ENCODE data around the gene CBLL1. TPM values are rescaled to one million over a fixed set of nuclear protein-coding genes. Genes with fewer than 3 reads are reported as not detected.

Gene CBLL1
- polyA plus RNA-seq, 10 donors: 14.4 to 24.2 (median 19.9) TPM

DNA sequence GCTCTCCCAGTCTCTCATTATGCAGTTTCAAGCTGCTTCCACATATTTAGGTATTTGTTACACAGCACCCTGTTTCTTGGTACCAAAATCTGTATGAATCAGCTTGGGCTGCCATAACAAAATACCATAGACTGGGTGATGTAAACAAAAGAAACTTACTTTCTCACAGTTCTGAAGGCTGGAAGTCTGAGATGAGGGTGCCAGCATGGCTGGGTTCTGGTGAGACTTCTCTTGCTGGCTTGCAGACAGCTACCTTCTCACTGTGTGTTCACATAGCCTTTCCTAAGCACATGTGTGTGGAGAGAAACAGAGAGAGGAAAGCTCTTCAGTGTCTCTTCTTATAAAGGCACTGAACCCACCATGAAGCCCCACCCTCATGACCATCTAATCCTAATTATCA, 15.7 kb upstream of the CBLL1 start:
- no peak for DNase-seq

GRCh38 chr7:107742678-107743566, 1.0 kb upstream of the CBLL1 start:
- peak in 1 of 3 donors; percentile 9 for DNase-seq

DNA sequence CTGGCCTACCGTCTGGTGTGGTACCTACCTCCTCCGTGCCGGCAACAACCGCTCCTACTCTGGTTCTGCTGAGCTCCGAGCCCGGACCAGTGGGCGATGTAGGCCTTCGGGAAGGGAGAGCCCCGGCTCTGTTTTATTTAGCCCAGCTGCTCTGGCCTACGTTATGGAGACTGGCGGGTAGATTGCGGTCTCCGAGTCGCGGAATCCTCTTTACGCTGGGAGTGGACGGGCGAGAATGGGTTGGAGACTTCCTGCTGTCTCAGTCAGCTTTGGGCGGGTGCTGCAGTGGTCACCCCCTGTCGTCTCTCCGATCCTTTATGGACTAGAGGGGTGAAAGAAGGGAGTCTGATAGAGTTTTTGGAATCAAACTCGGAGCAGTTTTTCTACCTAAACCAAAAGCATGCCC, 406 bp downstream of the CBLL1 start:
- no peak for DNase-seq

DNA sequence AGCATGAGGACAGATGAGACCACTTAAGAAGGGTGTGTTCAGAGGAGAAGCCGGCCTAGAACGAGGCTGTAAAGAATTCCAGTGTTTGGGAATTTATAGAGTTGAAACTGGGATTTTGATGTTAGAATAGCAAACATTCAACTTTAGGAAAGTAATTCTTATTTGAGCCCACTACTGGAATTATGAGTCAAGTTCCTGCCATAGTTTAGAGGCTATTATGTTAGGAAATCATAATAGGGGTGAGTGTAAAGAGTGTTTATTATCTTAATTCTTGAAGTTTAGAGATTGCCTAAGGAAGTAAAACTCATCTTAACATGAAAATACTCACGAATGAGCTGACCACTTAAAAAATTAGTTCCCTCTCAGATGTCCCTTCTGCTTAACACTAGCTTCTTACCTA, 2.1 kb downstream of the CBLL1 start:
- no peak for DNase-seq

- DNase-seq: no peak
Observed at GRCh38 chr7:107751113-107751512, 7.2 kb downstream of the CBLL1 start.

- no peak for DNase-seq
Observed at GRCh38 chr7:107754642-107755041, 10.7 kb downstream of the CBLL1 start.

DNA sequence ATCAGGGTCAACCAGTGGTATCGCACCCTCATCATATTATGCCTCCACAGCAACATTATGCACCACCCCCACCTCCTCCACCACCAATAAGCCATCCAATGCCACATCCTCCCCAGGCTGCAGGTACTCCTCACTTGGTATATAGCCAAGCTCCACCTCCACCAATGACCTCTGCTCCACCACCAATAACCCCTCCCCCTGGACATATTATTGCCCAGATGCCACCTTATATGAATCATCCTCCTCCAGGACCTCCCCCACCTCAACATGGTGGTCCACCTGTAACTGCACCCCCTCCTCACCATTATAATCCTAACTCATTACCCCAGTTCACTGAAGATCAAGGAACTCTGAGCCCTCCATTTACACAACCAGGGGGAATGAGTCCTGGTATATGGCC, 14.7 kb downstream of the CBLL1 start:
- no peak for DNase-seq

DNA sequence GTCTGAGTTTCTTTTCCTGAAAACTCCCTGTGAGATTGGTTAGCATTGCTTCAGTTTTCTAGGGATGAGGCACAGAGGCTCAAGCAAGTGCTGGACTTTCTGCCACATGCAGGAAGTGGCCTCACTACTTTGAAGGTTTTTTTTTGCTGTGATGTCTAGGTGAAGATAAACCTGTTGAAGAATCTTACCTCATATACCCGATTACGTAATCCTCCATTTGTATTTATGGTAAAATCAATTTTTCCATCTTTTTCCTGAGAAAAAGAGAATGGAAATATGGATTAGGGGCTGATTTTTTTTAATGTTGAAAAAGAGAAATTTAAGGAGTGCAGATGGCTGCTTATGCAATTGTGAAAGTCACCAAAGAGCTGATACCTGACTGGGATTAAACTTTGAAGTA, 23.4 kb downstream of the CBLL1 start:
- DNase-seq: no peak

DNA sequence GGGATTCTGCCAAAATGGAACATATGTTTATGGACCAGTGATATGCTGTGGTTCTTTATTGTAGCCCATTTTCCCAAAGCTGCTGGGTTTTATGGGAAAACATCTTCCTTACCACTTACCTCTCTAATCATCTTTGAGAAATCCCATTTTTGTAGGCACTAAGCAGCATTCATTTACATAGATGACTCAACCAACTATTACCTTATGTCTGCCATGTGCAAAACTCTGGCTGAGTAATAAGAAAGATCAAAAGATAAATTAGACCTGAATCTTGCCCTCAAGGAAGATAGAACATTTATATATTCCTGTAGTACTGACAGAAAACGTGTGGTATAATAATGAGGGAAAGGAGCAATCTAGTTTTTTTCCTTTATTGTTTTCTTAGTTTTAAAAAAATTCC, 24.3 kb downstream of the CBLL1 start:
- DNase-seq: no peak

DNA sequence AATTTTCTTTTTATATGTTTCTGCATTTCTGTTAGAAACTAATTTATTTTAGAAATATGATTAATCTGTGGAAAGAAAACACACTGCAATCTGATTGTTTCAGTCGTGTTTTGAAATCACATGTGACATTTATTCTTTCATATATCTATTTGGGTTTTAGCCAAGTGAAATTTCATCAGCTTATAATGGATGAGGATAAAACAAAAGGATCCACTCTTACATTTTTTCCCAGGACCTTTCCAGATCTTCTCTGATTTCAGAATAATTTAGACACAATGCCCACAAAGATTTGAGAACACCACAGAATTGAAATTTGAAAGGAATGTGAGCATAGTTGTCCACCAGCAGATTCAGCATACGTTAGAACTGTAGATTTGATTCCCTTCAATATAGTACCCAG, 29.1 kb downstream of the CBLL1 start:
- DNase-seq: no peak

- no peak for DNase-seq
Observed at GRCh38 chr7:107777702-107778101, 33.8 kb downstream of the CBLL1 start.

DNA sequence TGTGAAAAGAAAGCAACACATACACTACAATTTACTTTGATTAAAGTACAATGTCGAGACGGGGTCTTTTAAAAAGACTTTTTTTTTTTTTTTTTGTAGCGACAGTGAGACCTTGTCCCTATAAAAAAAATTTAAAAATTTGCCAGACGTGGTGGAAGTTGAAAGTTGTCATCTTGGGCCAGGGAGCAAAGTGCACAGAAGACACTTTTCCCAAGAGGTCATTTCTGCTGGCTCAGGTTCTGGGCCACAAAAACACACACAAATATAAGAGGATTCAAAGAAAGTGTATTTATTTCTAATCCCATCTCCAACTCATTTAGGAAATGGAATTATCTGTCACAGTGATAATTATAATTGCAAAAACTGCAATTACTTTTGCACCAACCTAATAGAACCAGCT, 34.3 kb downstream of the CBLL1 start:
- no peak for DNase-seq

- DNase-seq: peak in 1 of 3 donors; percentile 9
Observed at GRCh38 chr7:107779647-107780099, 35.7 kb downstream of the CBLL1 start.

DNA sequence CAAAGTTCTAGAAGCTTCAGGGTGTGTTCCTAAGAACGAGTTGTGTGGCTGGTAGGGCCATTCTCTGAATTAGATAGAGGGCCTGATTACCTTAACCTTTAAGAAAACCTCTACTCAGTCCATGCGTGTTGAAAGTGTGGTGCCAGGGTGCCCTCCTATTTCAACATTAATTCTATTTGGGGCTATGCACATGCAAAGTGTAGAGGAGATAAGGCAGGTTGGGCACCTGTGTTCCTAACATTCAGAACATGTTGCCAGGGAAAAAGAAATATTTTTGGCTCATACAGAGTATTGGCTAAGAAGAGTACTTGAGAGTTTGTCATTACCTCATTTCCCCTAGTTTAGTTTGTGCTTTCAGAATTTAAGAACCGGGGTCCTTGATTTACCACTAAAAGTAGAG, 38.4 kb downstream of the CBLL1 start:
- no peak for DNase-seq

DNA sequence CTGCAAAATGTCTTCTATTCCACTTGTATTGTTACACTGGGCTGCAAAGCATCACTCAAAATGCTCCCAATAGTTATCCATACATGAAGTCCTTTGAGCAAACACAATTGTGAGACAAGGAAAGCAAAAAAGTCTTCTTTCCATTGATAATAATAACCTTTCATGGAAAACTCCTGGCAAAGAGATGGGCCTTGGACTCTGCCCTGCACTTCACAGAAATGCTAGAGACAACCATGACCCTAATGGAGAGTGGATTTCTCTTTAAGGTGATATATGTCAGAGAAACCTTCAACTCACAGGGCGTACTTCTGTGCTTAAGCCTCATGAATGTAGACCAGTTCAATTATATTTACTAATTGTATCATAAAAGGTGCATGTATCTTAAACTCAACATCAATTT, 39.7 kb downstream of the CBLL1 start:
- no peak for DNase-seq

- no peak for DNase-seq
Observed at GRCh38 chr7:107785170-107785569, 41.2 kb downstream of the CBLL1 start.

DNA sequence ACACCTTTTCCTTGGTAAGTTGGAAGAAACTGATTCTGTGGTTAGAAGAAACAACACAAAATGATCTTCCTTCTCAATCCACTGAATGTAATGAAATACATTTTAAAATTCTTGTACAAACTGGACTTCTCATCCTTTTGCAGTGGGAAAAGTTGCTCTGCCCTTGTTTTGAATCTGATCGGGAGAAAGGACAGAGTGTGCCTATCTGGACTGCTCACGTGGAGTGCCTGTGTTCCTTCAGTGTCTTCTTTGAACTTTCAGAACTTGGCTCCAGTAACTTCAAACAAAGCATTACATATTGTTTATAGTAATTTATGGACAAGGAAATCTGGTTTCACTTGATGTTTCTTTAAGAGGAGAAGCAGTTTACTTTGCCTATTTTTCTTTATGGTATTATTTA, 42.0 kb downstream of the CBLL1 start:
- no peak for DNase-seq

DNA sequence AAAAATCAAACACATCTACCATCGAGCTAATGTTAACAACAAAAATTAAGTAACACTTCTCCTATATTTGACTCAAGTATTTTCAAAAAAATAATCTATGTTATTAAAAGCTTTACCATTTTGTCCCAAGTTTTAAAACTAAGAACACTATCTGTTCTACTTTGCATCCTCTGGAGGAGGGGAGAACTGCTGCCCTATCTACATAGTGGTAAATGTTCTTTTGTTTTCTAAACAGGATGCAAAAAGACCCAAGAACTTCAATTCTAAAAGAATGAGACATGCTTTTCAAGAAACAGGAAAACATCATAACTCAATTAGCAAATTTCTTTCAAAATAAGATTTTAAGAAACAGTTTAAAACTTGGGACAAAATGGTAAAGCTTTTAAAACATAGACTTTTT, 44.3 kb downstream of the CBLL1 start:
- DNase-seq: no peak

DNA sequence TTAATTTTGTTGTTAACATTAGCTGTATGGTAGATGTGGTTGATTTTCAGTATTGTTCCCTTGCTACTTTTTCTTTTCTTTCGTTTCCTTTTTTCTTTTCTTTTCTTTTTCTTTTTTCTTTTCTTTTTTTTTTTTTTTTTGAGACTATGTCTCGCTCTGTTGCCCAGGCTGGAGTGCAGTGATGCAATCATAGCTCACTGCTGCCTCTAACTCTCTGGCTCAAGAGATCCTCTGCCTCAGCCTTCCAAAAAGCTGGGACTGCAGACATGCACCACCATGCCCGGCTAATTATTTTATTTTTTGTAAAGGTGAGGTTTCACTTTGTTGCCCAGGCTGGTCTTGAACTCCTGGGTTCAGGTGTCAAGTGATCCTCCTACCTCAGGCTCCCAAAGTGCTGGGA, 44.7 kb downstream of the CBLL1 start:
- no peak for DNase-seq

GRCh38 chr7:107789647-107790046, 45.7 kb downstream of the CBLL1 start:
- DNase-seq: no peak

DNA sequence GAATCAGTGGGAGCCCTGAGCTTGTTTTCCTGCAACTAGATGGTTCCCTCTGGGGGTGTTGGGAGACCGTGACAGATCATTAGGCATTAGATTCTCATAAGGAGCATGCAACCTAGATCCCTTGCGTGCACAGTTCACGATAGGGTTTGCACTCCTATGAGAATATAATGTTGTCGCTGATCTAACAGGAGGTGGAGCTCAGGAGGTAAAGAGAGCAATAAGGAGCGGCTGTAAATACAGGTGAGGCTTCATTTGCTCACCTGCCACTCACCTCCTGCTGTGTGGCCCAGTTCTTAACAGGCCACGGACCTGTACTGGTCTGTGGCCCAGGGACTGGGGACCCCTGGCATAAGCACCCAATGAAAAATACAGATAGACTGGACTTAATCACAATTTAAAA, 48.4 kb downstream of the CBLL1 start:
- DNase-seq: no peak

- DNase-seq: no peak
Observed at GRCh38 chr7:107799647-107800264, 55.8 kb downstream of the CBLL1 start.

DNA sequence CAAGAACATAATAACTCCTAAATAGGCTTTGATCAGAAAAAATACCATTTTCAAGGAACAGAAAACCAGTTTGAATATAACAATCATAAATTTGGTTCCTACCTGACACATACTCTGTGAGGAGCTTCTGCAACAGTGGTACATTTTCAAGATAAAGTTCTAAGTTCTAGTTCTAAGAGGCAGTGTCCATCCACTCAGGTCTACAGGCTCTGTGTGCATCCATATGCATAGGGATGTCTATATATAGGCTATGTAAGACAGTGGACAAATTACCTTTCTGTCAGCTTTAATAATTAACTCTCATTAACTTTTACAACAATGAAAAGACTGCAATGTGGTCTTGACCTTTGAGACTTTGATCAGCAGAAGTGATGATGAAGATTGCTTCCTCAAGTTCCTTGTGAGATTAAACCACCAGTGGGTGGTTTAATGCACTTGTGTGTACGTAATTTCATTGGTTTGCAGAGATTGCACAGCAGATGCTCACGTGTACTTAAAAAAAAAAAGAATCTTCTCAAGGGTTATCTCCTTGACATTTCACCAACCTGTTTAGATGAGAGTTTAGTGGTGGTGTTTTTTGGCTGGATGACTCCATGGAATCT, 59.2 kb downstream of the CBLL1 start, which contains the start of gene SLC26A3:
Gene SLC26A3 (minus strand): TSS at position 215 of the 602 bp plus-strand sequence. CDS start 8,714 bp downstream, outside the sequence.
- no peak for DNase-seq

Data from muscle of back (tissue), 11 donors.